GM21423 (cell line): Measurements from ENCODE around the gene NIM1K.
"Not testable (repeated sequence)": the region's sequence is repeated elsewhere in the genome, so short reads cannot be mapped to it uniquely, and the experiment has no call there.

ENCODE experiments used
- ATAC-seq: cut with Tn5 transposase; IDR thresholded peaks from one replicate; pipeline ENCODE4 v1.9.1; 2021; ENCODE audit warnings: mild to moderate bottlenecking, moderate library complexity; ENCODE audit not compliant: unreplicated experiment

Gene NIM1K

GRCh38 chr5:43183101-43183500 is 8.9 kb upstream of the NIM1K start:
- ATAC-seq: not testable (repeated sequence)

- no peak for ATAC-seq
Observed at GRCh38 chr5:43190755-43191603, 1.0 kb upstream of the NIM1K start.

- peak; percentile 17 for ATAC-seq
Observed at GRCh38 chr5:43192558-43193180, 644 bp downstream of the NIM1K start.

GRCh38 chr5:43193181-43193893 is 1.3 kb downstream of the NIM1K start:
- ATAC-seq: peak; percentile 43

GRCh38 chr5:43193894-43194265 is 1.9 kb downstream of the NIM1K start:
- no peak for ATAC-seq

GRCh38 chr5:43195670-43196265 is 3.7 kb downstream of the NIM1K start:
- ATAC-seq: no peak

GRCh38 chr5:43197535-43197934 is 5.5 kb downstream of the NIM1K start:
- ATAC-seq: no peak

- ATAC-seq: not testable (repeated sequence)
Observed at GRCh38 chr5:43201442-43201841, 9.4 kb downstream of the NIM1K start.

GRCh38 chr5:43202380-43202779 is 10.4 kb downstream of the NIM1K start:
- no peak for ATAC-seq

- ATAC-seq: no peak
Observed at GRCh38 chr5:43203373-43203772, 11.3 kb downstream of the NIM1K start.

GRCh38 chr5:43204958-43205357 is 12.9 kb downstream of the NIM1K start:
- ATAC-seq: no peak

- ATAC-seq: no peak
Observed at GRCh38 chr5:43207601-43208000, 15.6 kb downstream of the NIM1K start.

GRCh38 chr5:43208658-43209057 is 16.6 kb downstream of the NIM1K start:
- no peak for ATAC-seq

- no peak for ATAC-seq
Observed at GRCh38 chr5:43209060-43209459, 17.0 kb downstream of the NIM1K start.

GRCh38 chr5:43209833-43210232 is 17.8 kb downstream of the NIM1K start:
- ATAC-seq: no peak

- ATAC-seq: no peak
Observed at GRCh38 chr5:43210570-43210969, 18.5 kb downstream of the NIM1K start.

- ATAC-seq: no peak
Observed at GRCh38 chr5:43213951-43214350, 21.9 kb downstream of the NIM1K start.

GRCh38 chr5:43215073-43215631 is 23.1 kb downstream of the NIM1K start:
- ATAC-seq: no peak

- no peak for ATAC-seq
Observed at GRCh38 chr5:43216941-43217340, 24.9 kb downstream of the NIM1K start.

GRCh38 chr5:43219120-43219519 is 27.1 kb downstream of the NIM1K start:
- ATAC-seq: no peak

GRCh38 chr5:43221502-43221901 is 29.5 kb downstream of the NIM1K start:
- ATAC-seq: no peak
